ENCODE measurements around the gene THOP1.
"Not testable (repeated sequence)": the region's sequence is repeated elsewhere in the genome, so short reads cannot be mapped to it uniquely, and the experiment has no call there.

THOP1 gene

GRCh38 chr19:2782329-2782935, 2.9 kb upstream of the THOP1 start:
- no peak for TF ChIP-seq POLR2A (IDR thresholded peaks at IDR 0.05; ENCODE audit: low read depth, low read length)
- FAIRE-seq (no peak), DNase-seq (ENCODE audit: insufficient read length, low spot score) (no peak)

- peak; percentile 100 for DNase-seq (ENCODE audit: insufficient read length, low spot score)
- peak; percentile 23 for FAIRE-seq
- TF ChIP-seq POLR2A (IDR thresholded peaks at IDR 0.05; ENCODE audit: low read depth, low read length): peak; percentile 92
Observed at GRCh38 chr19:2782936-2783780, 2.1 kb upstream of the THOP1 start, which contains the start of gene SGTA. TSS of gene SGTA (minus strand) at chr19:2783273. CDS start at chr19:2769068, 14,205 bp downstream.

GRCh38 chr19:2783781-2784145, 1.5 kb upstream of the THOP1 start:
- TF ChIP-seq POLR2A (IDR thresholded peaks at IDR 0.05; ENCODE audit: low read depth, low read length): no peak
- FAIRE-seq: no peak
- no peak for DNase-seq (ENCODE audit: insufficient read length, low spot score)

- TF ChIP-seq POLR2A (IDR thresholded peaks at IDR 0.05; ENCODE audit: low read depth, low read length): no peak
- FAIRE-seq (no peak), DNase-seq (ENCODE audit: insufficient read length, low spot score) (no peak)
Observed at GRCh38 chr19:2787115-2787514, 1.8 kb downstream of the THOP1 start.

GRCh38 chr19:2788237-2788636, 2.9 kb downstream of the THOP1 start:
- DNase-seq (ENCODE audit: insufficient read length, low spot score) (no peak), FAIRE-seq (no peak)
- no peak for TF ChIP-seq POLR2A (IDR thresholded peaks at IDR 0.05; ENCODE audit: low read depth, low read length)

- no peak for DNase-seq (ENCODE audit: insufficient read length, low spot score)
- no peak for TF ChIP-seq POLR2A (IDR thresholded peaks at IDR 0.05; ENCODE audit: low read depth, low read length)
- no peak for FAIRE-seq
Observed at GRCh38 chr19:2790194-2790556, 4.9 kb downstream of the THOP1 start.

GRCh38 chr19:2790557-2791271, 5.4 kb downstream of the THOP1 start:
- DNase-seq (ENCODE audit: insufficient read length, low spot score) (no peak), FAIRE-seq (no peak)
- TF ChIP-seq POLR2A (IDR thresholded peaks at IDR 0.05; ENCODE audit: low read depth, low read length): no peak

GRCh38 chr19:2791440-2791839, 6.1 kb downstream of the THOP1 start:
- DNase-seq (ENCODE audit: insufficient read length, low spot score): no peak
- no peak for TF ChIP-seq POLR2A (IDR thresholded peaks at IDR 0.05; ENCODE audit: low read depth, low read length)
- FAIRE-seq: no peak

- TF ChIP-seq POLR2A (IDR thresholded peaks at IDR 0.05; ENCODE audit: low read depth, low read length): no peak
- DNase-seq (ENCODE audit: insufficient read length, low spot score) (no peak), FAIRE-seq (no peak)
Observed at GRCh38 chr19:2791876-2792275, 6.6 kb downstream of the THOP1 start.

GRCh38 chr19:2792666-2793065, 7.4 kb downstream of the THOP1 start:
- not testable (repeated sequence) for DNase-seq (ENCODE audit: insufficient read length, low spot score); FAIRE-seq

GRCh38 chr19:2793126-2793525, 7.8 kb downstream of the THOP1 start:
- TF ChIP-seq POLR2A (IDR thresholded peaks at IDR 0.05; ENCODE audit: low read depth, low read length): no peak
- FAIRE-seq (no peak), DNase-seq (ENCODE audit: insufficient read length, low spot score) (no peak)

- no peak for TF ChIP-seq POLR2A (IDR thresholded peaks at IDR 0.05; ENCODE audit: low read depth, low read length)
- no peak for FAIRE-seq
- no peak for DNase-seq (ENCODE audit: insufficient read length, low spot score)
Observed at GRCh38 chr19:2793577-2793976, 8.3 kb downstream of the THOP1 start.

GRCh38 chr19:2795827-2796658, 10.7 kb downstream of the THOP1 start:
- DNase-seq (ENCODE audit: insufficient read length, low spot score): no peak
- no peak for TF ChIP-seq POLR2A (IDR thresholded peaks at IDR 0.05; ENCODE audit: low read depth, low read length)
- FAIRE-seq: no peak

All from H54 (cell line).